GM19023 (cell line): ENCODE results near the gene TBX2.

Experiments used
- ATAC-seq: cut with Tn5 transposase; IDR thresholded peaks from one replicate; pipeline ENCODE4 v1.9.1; 2021; ENCODE audit warnings: mild to moderate bottlenecking, moderate library complexity; ENCODE audit not compliant: unreplicated experiment

The TBX2 gene

GRCh38 chr17:61385577-61386236 is 13.9 kb upstream of the TBX2 start:
- ATAC-seq: no peak

DNA sequence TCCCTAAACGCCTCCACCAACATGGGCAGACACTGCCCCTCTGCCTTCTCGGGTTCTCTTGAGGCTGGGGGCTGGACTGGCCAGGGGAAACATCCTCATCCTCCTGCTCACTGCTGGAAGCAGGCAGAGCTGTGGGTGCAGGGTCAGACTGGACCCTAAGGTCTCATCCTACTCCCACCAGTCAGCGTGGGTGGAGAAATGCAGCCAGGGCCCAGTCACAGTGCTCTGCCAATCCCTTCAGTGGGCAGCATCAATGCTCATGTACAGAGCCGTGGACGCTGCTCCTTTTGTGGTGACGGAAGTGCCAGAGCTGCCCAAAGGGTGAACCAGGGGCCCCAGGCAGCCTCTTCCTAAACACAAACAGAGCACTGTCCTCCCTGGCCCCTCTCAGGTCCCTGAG is 13.4 kb upstream of the TBX2 start:
- ATAC-seq: no peak

GRCh38 chr17:61387011-61387410 is 12.6 kb upstream of the TBX2 start:
- ATAC-seq: no peak

- no peak for ATAC-seq
These were observed 11.9 kb upstream of the TBX2 start for GRCh38 chr17:61387511-61388305.

DNA sequence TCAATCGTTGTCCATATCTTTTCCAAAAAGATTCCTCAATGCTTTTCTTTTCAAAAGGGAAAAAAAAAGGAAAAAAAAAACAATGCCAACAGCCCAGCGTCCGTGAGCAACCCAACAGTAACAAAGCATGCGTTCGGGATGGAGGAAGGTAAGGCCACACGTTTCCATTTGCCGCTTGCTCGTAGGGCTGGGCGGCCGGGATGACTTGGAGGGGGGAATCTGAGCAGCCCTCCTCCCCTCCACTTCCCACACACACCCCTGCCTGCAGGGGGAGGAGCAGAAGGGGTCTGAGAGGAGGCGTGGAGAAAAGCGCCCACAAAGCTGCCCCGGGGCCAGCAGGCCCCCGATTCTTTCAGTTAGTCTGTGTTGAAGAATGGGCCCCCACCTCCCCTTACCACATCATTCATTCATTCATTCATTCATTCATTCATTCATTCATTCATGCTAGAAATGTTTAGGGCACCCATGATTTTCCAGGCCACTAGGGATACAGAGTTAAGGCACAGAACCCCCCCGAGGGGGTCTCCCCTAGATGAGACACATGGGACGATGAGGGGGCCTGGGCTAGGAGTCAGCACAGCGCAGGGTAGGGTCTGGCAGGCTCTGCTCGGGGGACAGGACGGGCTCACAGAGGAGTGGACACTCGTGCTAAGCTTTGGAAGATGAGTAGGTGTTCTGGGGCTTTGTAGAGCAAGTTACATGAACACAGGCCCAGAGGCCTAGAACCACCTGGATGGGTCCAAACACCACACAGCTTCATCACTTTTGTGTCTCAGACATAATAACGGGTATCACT is 10.9 kb upstream of the TBX2 start:
- ATAC-seq: no peak

DNA sequence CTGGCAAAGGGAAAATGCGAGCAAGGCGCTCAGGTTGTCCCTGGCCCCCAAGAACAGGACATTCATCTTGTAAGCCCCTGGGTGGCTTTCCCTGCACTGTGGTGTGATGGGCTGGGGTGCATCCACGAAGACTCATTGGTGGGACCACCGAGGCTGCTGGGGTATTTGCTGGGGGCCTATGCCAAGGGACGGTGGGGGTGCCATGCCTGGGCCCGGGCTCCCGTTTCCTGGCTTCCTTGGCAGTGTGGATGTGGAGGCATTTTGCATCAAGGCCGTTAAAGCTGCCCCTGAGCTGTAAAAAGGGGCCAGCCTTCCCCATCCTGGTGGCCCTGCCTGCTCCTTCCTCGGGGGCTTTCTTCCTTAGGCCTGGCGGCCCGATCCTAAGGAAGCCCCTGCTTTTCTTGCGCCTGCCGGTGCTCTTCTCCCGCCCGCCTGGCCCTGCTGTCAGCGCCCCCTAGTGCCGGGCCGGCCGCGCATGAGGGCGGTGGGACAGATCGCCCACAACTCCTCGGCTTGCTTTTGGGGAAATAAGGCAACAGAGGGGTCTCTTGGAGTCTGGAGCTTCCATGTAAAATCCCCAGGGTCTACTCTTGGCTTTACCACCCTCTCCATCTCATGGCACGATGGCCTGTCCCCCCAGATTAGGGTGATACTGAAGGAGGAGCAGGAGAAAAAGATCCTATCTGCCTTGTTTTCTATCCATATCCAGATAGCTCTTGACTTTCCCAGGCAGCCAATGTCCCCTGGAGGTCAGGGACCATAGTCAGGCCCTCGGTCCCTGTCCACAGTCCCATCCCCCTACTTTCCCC is 9.8 kb upstream of the TBX2 start:
- ATAC-seq: no peak

DNA sequence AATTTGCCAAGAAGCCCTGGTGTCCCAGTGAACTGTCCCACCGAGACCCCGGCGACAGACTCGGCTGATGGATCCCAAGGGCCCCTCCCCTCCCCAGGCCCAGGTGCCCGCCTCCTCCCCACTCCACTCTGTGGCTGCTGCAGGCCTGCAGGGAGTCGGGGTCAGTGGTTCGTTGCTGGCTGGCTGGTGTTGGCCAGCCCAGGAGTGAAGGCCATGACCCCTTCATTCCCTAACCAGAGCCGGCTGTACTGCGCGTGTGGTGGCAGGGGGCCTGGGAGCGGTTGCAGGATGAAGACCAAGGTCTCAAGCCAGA is 9.2 kb upstream of the TBX2 start:
- ATAC-seq: no peak

DNA sequence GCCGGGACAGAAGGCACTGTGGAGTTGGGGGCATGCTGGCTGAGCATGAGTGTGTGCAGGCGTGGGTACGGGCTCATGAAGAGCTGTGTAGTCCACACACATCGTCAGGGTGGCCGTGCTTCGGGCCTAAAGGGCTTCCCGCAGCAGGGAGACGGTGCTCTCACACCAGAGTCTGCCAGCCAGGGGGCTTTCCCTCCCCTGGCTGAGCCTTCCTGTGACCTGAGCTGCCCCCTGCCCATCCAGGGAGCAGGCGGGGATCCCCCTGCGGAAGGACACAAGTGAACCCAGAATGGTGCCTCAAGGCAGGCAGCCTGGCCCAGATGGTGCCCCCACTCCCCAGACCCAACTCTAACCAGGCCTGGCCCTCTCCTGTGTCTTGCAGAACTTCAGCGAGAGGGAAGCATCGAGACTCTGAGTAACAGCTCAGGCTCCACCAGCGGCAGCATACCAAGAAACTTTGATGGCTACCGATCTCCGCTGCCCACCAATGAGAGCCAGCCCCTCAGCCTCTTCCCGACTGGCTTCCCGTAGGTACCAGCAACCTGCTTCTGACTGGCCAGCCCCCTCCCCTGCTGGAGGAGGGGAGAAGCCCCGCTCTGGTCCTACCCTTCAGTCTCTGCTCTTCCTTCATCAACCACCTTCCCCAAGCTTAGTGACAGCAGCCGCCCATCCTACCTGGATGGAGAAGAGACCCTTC is 7.9 kb upstream of the TBX2 start:
- ATAC-seq: no peak

GRCh38 chr17:61392679-61393078 is 7.0 kb upstream of the TBX2 start:
- ATAC-seq: no peak

DNA sequence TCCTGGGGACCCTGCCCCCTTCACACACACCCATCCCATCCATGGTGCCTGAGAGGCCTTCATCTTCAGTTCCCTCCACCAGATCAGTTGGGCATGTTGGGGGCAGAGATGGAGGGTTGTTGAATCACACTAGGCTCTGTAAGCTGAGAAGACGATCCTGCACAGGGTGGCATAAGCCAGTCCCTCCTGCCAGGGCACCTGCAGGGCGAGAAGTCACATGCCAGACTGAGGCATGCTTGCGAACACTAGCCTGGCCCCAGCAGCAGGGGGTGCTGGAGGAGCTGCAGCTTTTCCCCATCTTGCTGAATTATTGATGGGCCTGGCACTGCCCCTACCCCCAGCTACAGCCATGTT is 6.1 kb upstream of the TBX2 start:
- ATAC-seq: no peak

GRCh38 chr17:61393904-61394629 is 5.6 kb upstream of the TBX2 start:
- no peak for ATAC-seq

DNA sequence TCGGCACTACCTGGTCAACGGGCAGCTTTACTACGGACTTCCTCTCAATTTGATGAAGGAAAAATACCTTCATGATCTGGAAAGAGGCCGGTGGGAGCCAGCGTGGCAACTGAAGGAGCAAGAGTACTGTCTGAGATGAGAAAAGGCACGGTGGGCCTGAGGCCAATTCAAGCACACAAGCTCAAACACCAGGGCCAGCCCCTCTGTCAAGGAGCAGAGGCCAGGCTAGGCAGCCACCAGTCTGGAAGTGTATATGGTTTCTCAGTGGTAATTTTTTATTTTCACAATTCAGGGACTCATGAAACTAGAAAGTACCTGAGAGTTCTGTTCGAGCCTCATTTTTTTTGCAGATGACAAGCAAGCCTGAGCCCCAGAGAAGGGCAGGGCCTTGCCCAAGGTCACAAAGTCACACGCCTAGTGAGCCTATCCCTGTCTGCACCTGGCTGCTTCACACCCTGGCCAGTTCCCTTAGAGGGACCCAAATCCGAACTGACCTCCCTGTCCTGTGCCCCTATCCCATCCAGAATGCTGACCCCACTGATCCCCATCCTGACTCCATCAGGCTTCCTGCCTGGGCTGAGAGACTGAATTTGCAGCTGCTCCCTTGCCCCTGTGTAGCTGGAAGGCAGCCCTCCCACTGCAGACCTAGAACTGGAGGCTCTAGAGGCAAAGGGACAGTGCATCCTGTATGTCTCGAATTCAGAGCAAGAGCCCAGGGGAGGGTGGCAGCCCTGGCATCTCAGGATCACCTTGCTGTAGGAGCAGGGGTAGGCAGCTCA is 4.8 kb upstream of the TBX2 start:
- no peak for ATAC-seq

DNA sequence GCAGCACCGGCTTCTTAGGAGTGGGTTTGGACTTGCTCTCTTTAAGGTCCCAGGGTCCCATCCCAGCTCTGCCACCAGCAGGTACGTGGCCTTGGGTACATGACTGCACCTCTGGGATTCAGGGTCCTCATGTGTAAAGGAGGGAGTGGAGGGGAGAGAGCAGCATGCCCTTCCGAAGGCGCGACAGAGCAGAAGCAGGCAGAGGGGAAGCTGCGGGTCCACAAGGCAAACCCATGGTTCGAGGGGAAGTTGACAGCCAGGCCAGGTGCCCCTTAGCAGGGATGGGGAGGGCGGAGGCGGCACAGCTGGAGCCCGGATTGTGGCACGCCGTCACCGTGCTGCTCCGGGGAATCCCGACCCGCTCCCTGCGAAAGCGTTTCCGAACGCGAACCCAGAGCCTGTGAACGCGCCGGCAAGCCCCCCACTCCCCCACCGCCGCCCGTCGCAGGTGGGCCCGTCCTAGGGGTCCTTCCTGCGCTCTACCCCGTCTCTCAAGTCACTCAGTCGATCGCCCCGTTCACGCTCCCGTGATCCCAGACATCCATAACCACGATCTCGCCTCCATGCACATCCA is 4.1 kb upstream of the TBX2 start:
- no peak for ATAC-seq

- ATAC-seq: no peak
These were observed 3.6 kb upstream of the TBX2 start for GRCh38 chr17:61395983-61396585.

DNA sequence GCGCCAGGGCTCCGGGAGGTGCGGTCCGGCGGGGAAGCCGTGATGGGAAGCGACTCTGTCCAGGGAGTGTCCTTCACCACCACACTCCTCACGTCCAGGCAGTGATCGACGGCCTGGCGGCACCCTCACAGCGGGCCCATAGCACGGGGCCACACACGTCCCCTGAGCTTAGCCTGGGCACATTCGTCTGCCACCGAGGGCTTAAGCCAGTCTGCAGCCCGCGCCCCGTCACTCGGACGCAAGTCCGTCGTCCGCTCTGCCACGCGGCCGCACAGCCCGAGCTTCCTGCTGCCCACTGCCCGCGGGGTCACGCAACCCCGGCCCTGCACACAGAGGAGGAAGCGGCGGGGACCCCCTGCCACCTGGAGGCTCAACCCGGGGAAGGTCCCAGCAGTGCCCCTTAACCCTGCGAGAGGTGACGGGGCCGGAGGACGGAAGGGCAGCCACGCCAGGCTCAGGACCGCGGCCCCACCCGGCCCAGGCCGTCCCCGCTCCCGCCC is 3.0 kb upstream of the TBX2 start:
- no peak for ATAC-seq

DNA sequence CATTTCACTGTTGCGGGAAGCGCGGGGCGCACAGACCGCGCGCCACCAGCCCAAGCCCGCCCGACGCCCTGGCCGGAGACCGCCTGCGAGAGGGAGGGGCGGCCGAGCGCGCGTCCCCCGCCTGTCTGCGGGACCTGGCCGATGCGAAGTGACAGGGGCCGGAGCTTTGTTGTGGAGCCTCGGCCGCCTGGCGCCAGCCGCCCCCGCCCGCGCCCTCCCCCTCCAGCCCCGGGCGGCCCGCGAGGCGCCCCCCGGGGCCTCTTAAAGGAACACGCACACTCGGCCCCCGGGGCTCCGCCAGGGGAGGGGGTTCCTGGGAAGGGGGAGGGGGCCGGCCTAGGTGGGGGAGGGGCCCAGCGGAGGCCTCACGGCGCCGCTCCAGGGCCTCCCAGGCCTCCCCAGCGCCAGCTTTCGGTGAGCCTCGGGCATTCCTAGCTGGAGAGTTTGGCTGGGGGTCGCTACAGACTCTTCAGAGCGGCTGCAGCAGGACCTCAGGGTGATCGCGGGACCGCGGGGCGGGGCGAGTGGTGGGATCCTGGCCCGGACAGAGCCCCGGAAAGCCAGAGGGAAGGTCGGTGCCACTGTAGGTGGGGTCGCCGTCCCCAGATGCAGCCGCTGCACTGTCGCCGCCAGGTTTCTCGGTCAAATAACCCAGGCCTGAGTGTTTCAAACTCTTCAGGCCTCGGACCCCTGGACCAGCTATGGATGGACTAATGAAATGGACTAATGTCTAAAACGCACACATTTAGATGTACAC is 2.4 kb upstream of the TBX2 start:
- no peak for ATAC-seq

GRCh38 chr17:61398721-61399130 is 917 bp upstream of the TBX2 start:
- no peak for ATAC-seq
